Measurements from ENCODE around the gene PIGL. TPM values are rescaled to one million over a fixed set of nuclear protein-coding genes. Genes with fewer than 3 reads are reported as not detected.
"Not testable (repeated sequence)": the region's sequence is repeated elsewhere in the genome, so short reads cannot be mapped to it uniquely, and the experiment has no call there.

PIGL gene
- total RNA-seq, 1 donor = 33.4 TPM

DNA sequence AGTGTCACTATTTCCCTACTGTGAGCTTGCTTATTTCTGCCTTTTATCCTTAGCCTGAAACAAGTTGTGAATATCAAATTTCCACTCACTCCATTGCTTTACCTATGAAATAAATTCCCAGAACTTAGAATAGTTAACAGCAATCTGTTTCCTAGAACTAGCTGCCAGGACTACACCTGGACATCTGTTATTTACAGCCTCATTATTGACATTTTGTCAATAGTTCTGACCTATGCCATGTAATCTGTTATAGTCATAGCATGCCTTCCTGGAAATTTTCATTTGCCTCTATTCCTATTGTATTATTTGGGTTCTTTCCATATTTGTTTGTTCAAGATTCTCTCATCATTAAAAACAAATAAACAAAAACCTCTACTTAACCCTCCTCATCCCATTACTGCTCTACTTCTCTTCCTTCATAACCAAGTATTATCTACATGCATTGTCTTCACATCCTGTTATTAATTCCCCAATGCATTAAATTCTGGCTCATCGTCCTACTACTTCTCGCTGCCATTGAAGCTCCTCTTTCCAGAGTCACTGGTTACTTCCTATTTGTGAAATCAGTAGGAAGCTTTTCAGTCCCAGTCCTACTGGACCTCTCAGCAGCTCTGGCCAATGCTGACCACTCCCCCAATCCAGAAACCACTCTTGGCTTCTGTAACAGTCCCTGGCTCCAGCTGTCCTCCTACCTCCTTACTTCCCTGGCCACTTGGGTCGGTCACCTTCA, 55.3 kb downstream of the PIGL start:
- DNase-seq (ENCODE audit: low read depth in 2 of 3, low spot score in 2 of 3) = no peak

- DNase-seq (ENCODE audit: low read depth in 2 of 3, low spot score in 2 of 3) = no peak
These were observed 56.5 kb downstream of the PIGL start for GRCh38 chr17:16273499-16273898.

DNA sequence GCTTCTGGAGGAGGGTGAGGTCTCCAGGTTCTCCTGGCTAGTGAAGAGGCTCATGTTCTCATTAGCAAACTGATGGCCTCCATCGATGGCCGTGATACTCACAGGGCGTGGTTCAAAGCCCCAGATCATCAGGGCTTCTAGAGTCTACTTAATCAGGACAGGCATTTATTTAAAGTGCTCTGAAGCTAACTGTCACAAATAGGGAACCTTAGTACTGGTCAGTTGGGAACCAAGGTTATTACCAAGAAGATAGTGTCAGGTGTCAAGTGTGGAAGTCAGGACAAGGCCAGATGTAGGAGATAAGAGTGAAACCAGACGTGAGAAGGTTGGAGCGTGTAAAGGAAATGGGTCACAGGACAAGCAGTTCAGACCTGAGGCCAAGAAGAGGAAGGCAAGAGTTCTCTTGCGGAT, 56.9 kb downstream of the PIGL start:
- no peak for DNase-seq (ENCODE audit: low read depth in 2 of 3, low spot score in 2 of 3)

DNA sequence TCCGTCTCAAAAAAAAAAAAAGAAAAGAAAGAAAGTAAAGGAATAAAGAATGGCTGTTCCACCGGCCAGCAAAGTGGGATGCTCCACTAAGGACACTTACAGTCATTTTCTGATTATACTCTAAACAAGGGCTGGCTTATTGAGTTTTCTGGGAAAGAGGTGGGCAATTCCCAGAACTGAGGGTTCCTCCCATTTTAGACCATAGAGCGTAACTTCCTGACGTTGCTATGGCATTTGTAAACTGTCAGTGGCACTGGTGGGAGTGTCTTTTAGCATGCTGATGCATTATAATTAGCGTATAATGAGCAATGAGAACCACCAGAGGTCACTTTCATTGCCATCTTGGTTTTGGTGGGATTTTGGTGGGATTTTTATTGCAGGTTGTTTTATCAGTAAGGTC, 58.0 kb downstream of the PIGL start:
- no peak for DNase-seq (ENCODE audit: low read depth in 2 of 3, low spot score in 2 of 3)

DNA sequence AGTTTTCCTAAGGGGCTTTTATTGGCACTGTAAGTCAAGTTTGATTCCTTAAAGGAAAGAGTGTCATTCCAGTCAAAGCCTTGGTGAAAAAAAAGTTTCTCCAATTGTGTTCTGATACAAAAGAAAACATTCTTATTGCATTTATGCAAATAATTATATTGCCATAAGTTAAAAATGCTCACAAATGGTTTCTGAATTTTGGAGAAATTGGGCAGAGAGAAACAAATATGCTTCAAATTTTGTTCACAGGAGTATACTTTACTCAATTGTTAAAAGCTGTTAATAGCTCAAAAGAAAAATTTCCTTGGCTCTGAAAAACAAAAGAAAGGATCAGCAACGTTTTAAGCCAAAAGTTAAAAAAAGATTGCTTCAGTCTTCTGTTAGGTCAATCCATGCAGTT, 60.2 kb downstream of the PIGL start:
- peak in 1 of 3 donors; percentile 6 for DNase-seq (ENCODE audit: low read depth in 2 of 3, low spot score in 2 of 3)

GRCh38 chr17:16281351-16281750, 64.3 kb downstream of the PIGL start:
- no peak for DNase-seq (ENCODE audit: low read depth in 2 of 3, low spot score in 2 of 3)

DNA sequence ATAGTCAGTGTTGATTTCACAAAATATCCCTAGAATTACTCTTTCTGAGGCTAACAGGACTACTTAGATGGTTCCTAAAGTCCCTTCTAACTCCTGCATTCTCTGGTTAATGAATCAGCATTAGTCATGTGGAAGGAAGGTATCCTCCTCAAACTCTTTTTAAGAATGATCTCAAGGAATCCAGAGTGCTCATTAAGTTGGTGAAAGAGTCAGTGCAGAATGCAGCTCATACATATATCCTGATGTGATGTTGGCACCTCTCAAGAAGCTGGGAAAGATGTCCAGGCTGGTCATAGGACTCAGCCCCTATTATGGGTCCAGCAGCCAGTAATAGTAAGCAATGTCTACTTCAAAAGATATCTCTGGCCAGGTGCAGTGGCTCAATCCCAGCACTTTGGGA, 65.5 kb downstream of the PIGL start:
- DNase-seq (ENCODE audit: low read depth in 2 of 3, low spot score in 2 of 3) = no peak

- no peak for DNase-seq (ENCODE audit: low read depth in 2 of 3, low spot score in 2 of 3)
These were observed 66.7 kb downstream of the PIGL start for GRCh38 chr17:16283705-16284104.

- no peak for DNase-seq (ENCODE audit: low read depth in 2 of 3, low spot score in 2 of 3)
These were observed 68.6 kb downstream of the PIGL start for GRCh38 chr17:16285646-16286008.

GRCh38 chr17:16286009-16286946, 69.3 kb downstream of the PIGL start:
- DNase-seq (ENCODE audit: low read depth in 2 of 3, low spot score in 2 of 3) = peak; percentile 41 to 76 (median 63)

DNA sequence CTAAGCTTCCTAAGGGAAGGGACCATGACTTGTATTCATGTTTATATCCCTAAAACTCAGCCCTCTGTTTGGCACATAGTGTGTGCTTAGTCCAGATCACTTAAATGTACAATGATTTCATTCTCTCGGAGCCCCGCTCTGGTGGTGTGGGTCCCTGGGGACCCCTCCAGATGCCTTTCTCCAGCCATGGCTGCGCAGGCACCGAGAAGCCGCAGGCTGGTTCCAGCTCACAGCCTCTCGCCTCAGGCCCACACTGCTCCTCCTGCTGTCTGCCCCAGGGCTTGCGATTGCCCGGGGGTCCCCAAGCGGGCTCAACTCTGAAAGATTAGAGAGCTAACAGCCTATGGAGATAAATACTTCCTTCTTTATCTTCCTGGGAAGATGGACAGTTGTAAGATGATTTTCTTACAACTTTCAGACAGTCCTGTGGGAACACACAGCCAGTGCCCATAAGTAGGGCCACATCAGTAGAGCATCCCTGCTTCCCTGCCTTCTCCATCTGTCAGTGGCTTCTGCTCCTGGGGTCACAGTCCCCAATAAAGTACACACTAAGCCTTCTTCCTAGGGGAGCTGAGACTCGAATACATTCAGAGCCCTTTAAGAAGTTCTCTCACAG, 70.0 kb downstream of the PIGL start:
- no peak for DNase-seq (ENCODE audit: low read depth in 2 of 3, low spot score in 2 of 3)

DNA sequence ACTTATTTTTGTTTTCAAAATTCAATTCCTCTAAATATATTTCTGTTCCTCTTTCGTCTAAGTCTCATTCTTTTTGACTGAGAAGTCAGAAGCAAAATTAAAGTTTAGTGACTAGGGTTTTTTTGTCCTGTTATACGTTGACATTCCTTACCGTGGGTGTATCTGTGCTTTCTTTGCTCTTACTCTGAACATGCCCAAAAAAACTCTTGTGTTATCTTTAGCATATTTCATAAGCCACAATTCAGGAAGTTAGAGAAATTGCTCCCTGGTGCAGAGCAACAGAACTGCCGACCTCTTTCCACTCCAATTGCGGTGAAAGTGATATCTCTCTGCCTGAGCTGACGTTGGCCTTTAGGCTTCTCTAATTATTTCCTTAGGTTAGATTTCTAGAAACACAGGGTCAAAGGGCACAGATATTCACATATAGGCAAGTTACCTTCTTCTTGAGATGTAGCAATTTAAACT, 70.6 kb downstream of the PIGL start:
- peak in 2 of 3 donors; percentile 56 to 74 for DNase-seq (ENCODE audit: low read depth in 2 of 3, low spot score in 2 of 3)

GRCh38 chr17:16288860-16289571, 72.0 kb downstream of the PIGL start:
- DNase-seq (ENCODE audit: low read depth in 2 of 3, low spot score in 2 of 3) = no peak

DNA sequence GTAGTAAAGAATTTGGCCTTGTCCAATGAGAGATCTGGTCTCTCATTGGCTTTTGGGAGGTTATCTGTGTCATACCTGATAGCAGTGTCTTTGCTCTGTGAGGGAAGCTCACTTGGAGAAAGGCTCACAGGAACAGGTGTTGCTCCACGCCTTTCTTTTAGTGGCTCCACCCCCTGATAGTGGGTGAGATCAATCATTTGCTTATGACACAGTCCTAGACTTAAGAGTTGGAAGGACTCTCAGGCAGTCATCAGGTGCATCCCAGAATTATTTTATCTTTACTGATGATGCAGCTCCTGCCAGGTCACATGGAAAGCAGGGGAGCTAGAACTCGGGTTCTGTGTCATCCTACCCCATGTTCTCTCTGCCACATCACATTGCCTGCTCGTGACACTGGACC, 76.9 kb downstream of the PIGL start:
- DNase-seq (ENCODE audit: low read depth in 2 of 3, low spot score in 2 of 3) = no peak

- no peak for DNase-seq (ENCODE audit: low read depth in 2 of 3, low spot score in 2 of 3)
These were observed 77.5 kb downstream of the PIGL start for GRCh38 chr17:16294560-16294959.

- not testable (repeated sequence) for DNase-seq (ENCODE audit: low read depth in 2 of 3, low spot score in 2 of 3)
These were observed 79.1 kb downstream of the PIGL start for GRCh38 chr17:16296072-16296471.

DNA sequence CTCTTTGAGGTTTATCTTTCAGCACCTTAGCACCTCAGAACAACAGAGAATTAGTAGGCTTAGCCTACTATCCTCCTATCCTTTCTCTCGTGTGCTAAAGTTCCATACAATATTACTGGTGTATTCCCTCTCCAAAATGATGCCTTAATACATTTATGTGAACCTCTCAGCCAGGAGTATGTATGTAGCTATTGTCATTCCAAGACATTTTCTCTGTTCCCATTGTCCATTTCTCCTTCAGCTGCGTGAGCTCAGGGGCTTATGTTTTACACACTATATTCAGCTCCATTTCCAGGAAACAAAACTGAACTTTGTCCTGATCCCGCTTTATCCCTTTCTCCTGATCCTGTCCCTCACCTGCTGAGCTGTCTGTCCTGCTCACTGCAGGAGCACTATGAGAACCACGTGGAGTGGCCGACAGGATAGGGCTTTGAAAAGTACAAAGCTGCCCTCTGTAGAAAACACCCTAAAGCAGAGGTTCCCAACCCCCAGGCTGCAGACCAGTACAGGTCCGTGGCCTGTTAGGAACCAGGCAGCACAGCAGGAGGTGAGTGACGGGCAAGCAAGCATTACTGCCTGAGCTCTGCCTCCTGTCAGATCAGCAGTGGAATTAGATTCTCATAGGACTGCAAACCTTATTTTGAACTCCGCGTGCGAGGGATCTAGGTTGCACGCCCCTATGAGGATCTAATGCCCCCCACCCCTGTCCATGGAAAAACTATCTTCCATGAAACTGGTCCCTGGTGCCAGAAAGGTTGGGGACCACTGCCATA, 80.5 kb downstream of the PIGL start:
- no peak for DNase-seq (ENCODE audit: low read depth in 2 of 3, low spot score in 2 of 3)

- DNase-seq (ENCODE audit: low read depth in 2 of 3, low spot score in 2 of 3) = no peak
These were observed 81.2 kb downstream of the PIGL start for GRCh38 chr17:16298140-16298662.

DNA sequence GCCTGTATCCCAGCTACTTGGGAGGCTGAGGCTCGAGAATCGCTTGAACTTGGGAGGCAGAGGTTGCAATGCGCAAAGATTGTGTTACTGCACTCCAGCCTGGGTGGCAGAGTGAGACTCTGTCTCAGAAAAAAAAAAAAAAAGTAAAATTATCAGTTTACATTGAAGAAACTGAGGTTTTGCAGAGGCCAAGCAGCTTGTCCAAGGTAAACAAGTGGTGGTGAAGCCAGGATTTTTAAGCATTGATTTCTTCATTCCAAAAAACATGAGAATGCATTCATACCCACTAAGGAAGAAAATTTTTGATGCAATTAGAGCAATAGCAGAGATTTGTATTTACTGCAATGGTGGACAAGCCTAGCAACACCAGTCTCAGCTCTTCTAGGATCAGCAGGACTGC, 83.5 kb downstream of the PIGL start:
- DNase-seq (ENCODE audit: low read depth in 2 of 3, low spot score in 2 of 3) = no peak
